Loucy (cell line): Measurements from ENCODE around the gene DTNB.

Experiments
- CTCF ChIP-seq: fragments of 200-600 bp; sonication (generic); conservative IDR thresholded peaks from 2 replicates; pipeline ENCODE4 v1.5.1; 2014; ENCODE audit warnings: mild to moderate bottlenecking, antibody characterized with exemption, low read length
- EZH2phosphoT487 ChIP-seq: fragments of 200-600 bp; IDR thresholded peaks from 2 replicates; pipeline ENCODE4 v1.6.1; 2018; ENCODE audit warnings: antibody characterized with exemption, mild to moderate bottlenecking, moderate library complexity, borderline replicate concordance

GRCh38 chr2:25558262-25558661, 115.1 kb downstream of the DTNB start:
- TF ChIP-seq CTCF (no peak), EZH2phosphoT487 (no peak)
